K562 (cell line): ENCODE data around the gene SLC22A6. TPM values are rescaled to one million over a fixed set of nuclear protein-coding genes. Genes with fewer than 3 reads are reported as not detected.

Source experiments
- ATAC-seq: fragments of 200-7000 bp; cut with Tn5 transposase; 3 replicates; pipeline ENCODE4 v1.9.1; 2020; ENCODE audit warnings: moderate library complexity
- BruUV-seq: library from RNA; stranded (reverse); fragments of 400-500 nt; replicated peaks from 2 replicates; lab custom pipeline; 2021; lab: Mats Ljungman, UMichigan
- CTCF ChIA-PET: fragments of 300-600 bp; formaldehyde crosslinking; extraction: SDS; loops from one replicate; lab custom pipeline; 2021; ENCODE audit warnings: low intra/inter-chr PET ratio; lab: Yijun Ruan, JAX
- POLR2A ChIA-PET: fragments of 300-600, 350-650 bp; sonication (Branson Sonifier 250); formaldehyde crosslinking; extraction: SDS; loops from one replicate; lab custom pipeline; 2021; ENCODE audit warnings: antibody characterized with exemption, inconsistent platforms; lab: Yijun Ruan, JAX
- DNase-seq, 4 experiments: peaks; one replicate each; pipeline versions ENCODE4 v3.0.0 to v3.0.0-alpha.2; 2011 to 2018; ENCODE audit warnings: low spot score in 3 of 4, mixed read lengths in 3 of 4; ENCODE audit errors: extremely low read depth in 1 of 4
- FAIRE-seq: peaks from 2 replicates; lab custom pipeline; 2011; peaks lifted over from hg19 to GRCh38; lab: Jason Lieb, UNC
- H2AFZ ChIP-seq: 2 replicates; pipeline ENCODE4 v1.6.0; 2011; ENCODE audit warnings: low read depth, low read length, control low read depth, inconsistent platforms
- H3K27ac ChIP-seq: fragments of 200-600 bp; 3 replicates; pipeline ENCODE4 v1.8.0; 2011; ENCODE audit warnings: low read depth, mild to moderate bottlenecking, control low read depth, inconsistent platforms, low read length, moderate library complexity, mixed read lengths; ENCODE audit errors: extremely low read depth
- H3K27me3 ChIP-seq, 2 experiments: fragments of 300-600 bp in 1 of 2; 2 replicates in 1 of 2; 3 replicates in 1 of 2; pipeline versions ENCODE4 v1.6.0 to v1.8.0; 2011; ENCODE audit warnings: inconsistent platforms in 2 of 2, low read length in 2 of 2, mild to moderate bottlenecking in 1 of 2, mixed read lengths in 1 of 2, moderate library complexity in 1 of 2; ENCODE audit not compliant: control insufficient read depth in 2 of 2, insufficient read depth in 2 of 2
- H3K36me3 ChIP-seq: fragments of 300-600 bp; 3 replicates; pipeline ENCODE4 v1.8.0; 2011; ENCODE audit warnings: mild to moderate bottlenecking, low read length, inconsistent platforms; ENCODE audit not compliant: control insufficient read depth, insufficient read depth
- H3K4me1 ChIP-seq, 2 experiments: fragments of 200-600 bp in 1 of 2; replicated peaks in 1 of 2; 2 replicates in 1 of 2; 3 replicates in 1 of 2; pipeline versions ENCODE4 v1.5.1 to v1.8.0; 2011; ENCODE audit warnings: inconsistent platforms in 2 of 2, low read length in 2 of 2, mild to moderate bottlenecking in 1 of 2, mixed read lengths in 1 of 2, moderate library complexity in 1 of 2; ENCODE audit not compliant: control insufficient read depth in 2 of 2, insufficient read depth in 2 of 2
- H3K4me2 ChIP-seq: 2 replicates; pipeline ENCODE4 v1.6.1; 2011; ENCODE audit warnings: low read length, control low read depth, inconsistent platforms, mixed read lengths; ENCODE audit not compliant: insufficient read depth
- H3K4me3 ChIP-seq: fragments of 200-600 bp; sonication (generic), shearing (Covaris generic); 2 replicates; pipeline ENCODE4 v1.5.1; 2016; ENCODE audit warnings: control low read depth, inconsistent platforms
- H3K79me2 ChIP-seq: fragments of 200-600 bp; 3 replicates; pipeline ENCODE4 v1.8.0; 2011; ENCODE audit warnings: low read length, inconsistent platforms; ENCODE audit not compliant: control insufficient read depth, insufficient read depth
- H3K9ac ChIP-seq, 2 experiments: 2 replicates each; pipeline versions ENCODE4 v1.6.0 to v1.6.1; 2011; ENCODE audit warnings: low read depth in 2 of 2, low read length in 2 of 2, control low read depth in 1 of 2, inconsistent platforms in 1 of 2, mild to moderate bottlenecking in 1 of 2, mixed read lengths in 1 of 2; ENCODE audit not compliant: insufficient read depth in 1 of 2
- H3K9me1 ChIP-seq: one replicate; pipeline ENCODE4 v1.6.0; 2011; ENCODE audit warnings: inconsistent platforms, mild to moderate bottlenecking, low read length, moderate library complexity; ENCODE audit not compliant: control insufficient read depth, insufficient read depth
- H3K9me3 ChIP-seq: replicated peaks from 2 replicates; pipeline ENCODE4 v1.5.1; 2011; ENCODE audit warnings: low read depth, low read length, inconsistent platforms; ENCODE audit not compliant: control insufficient read depth, insufficient read depth
- H4K20me1 ChIP-seq: replicated peaks from 2 replicates; pipeline ENCODE4 v1.6.1; 2011; ENCODE audit warnings: low read length, inconsistent platforms, mixed read lengths; ENCODE audit not compliant: control insufficient read depth, insufficient read depth
- CBFB ChIP-seq: sonication (generic); formaldehyde crosslinking; IDR thresholded peaks from 2 replicates; pipeline ENCODE4 v1.4.0; 2020; ENCODE audit warnings: mild to moderate bottlenecking, missing genetic modification reagents
- GABPA ChIP-seq: fragments of 200-800 bp; sonication (Bioruptor generic); conservative IDR thresholded peaks from 2 replicates; pipeline ENCODE4 v1.6.1; 2016; ENCODE audit warnings: low read depth, missing genetic modification characterization, missing compliant biosample characterization
- GABPB1 ChIP-seq: sonication (generic); formaldehyde crosslinking; IDR thresholded peaks from 2 replicates; pipeline ENCODE4 v1.8.0; 2022; ENCODE audit warnings: mild to moderate bottlenecking, missing genetic modification reagents
- NFRKB ChIP-seq: fragments of 450-650 bp; IDR thresholded peaks from 2 replicates; pipeline ENCODE4 v1.6.1; 2016; ENCODE audit warnings: low read depth
- TAF15 ChIP-seq: fragments of 200-400 bp; formaldehyde crosslinking; IDR thresholded peaks from 2 replicates; pipeline ENCODE4 v1.6.1; 2017; ENCODE audit warnings: mild to moderate bottlenecking, low read depth, low read length, moderate library complexity
- ZBTB17 ChIP-seq: fragments of 450-650 bp; formaldehyde crosslinking; IDR thresholded peaks from 2 replicates; pipeline ENCODE4 v1.4.0; 2020; ENCODE audit warnings: mild to moderate bottlenecking
- ZNF23 ChIP-seq: fragments of 250-450 bp; sonication (Bioruptor Pico); IDR thresholded peaks from 2 replicates; pipeline ENCODE4 v1.4.0; 2020; ENCODE audit warnings: mild to moderate bottlenecking
- ZNF551 ChIP-seq: fragments of 250-450 bp; sonication (Bioruptor Pico); IDR thresholded peaks from 2 replicates; pipeline ENCODE4 v1.5.0; 2021; ENCODE audit warnings: mild to moderate bottlenecking, moderate library complexity
- ZNF76 ChIP-seq: fragments of 250-450 bp; sonication (Bioruptor Pico); IDR thresholded peaks from 2 replicates; pipeline ENCODE4 v1.4.0; 2020; ENCODE audit warnings: mild to moderate bottlenecking, moderate library complexity, borderline replicate concordance
- WGBS: fragments of 100-300 bp; shearing (Covaris generic); methylation state at CpG from one replicate; pipeline ENCODE4 v1.1.6; 2016; ENCODE audit warnings: low coverage, mixed read lengths; ENCODE audit not compliant: insufficient coverage; ENCODE audit errors: missing lambda C conversion rate; 5-methylcytosine and 5-hydroxymethylcytosine counted together
- in situ Hi-C: fragments of 300-500 bp; cut with MboI; formaldehyde crosslinking; loops from 4 replicates; pipeline ENCODE4 v1.15.0; 2018; ENCODE audit warnings: inconsistent platforms, mixed read lengths
- intact Hi-C: fragments of 100-400 bp; cut with micrococcal nuclease; formaldehyde crosslinking; loops from 2 replicates; pipeline ENCODE4 v1.14.2; 2022
- polyA plus RNA-seq, 8 experiments: library from polyadenylated mRNA; depleted of rRNA in 4 of 8; stranded (reverse) in 5 of 8; unstranded in 3 of 8; fragments of >200 nt; fragmentation: Nextera tagmentation in 2 of 8; fragmentation: Illumina TruSeq in 1 of 8; extraction: Ambion mirVana in 2 of 8; extraction: Trizol in 1 of 8; gene quantifications; 2 replicates each; pipeline versions ENCODE4 v1.2.1 to v1.2.3, GENCODE V29; 2011 to 2014; ENCODE audit warnings: inconsistent platforms in 1 of 8, missing spikeins in 1 of 8
- total RNA-seq, 7 experiments: library from RNA; depleted of rRNA in 6 of 7; stranded (reverse); fragments of >200 nt in 6 of 7; fragmentation: Illumina TruSeq in 2 of 7; extraction: Trizol in 2 of 7; gene quantifications; 2 replicates each; pipeline versions ENCODE4 v1.2.1 to v1.2.3, GENCODE V29; 2011 to 2021; ENCODE audit warnings: low replicate concordance in 1 of 7
- TF ChIP-seq, protein P1 (sequence below): fragments of 250-450 bp; sonication (Bioruptor Pico); IDR thresholded peaks from 2 replicates; pipeline ENCODE4 v1.5.1; 2021; ENCODE audit warnings: mild to moderate bottlenecking
- TF ChIP-seq, protein P2 (sequence below): sonication (generic); formaldehyde crosslinking; IDR thresholded peaks from 2 replicates; pipeline ENCODE4 v1.8.1; 2022; ENCODE audit warnings: missing genetic modification reagents

Gene SLC22A6
- total and polyA plus RNA-seq, 9 of the 15 experiments (the other 6 are each of a cell fraction or from before 2014, with no cell fraction given): not detected

DNA sequence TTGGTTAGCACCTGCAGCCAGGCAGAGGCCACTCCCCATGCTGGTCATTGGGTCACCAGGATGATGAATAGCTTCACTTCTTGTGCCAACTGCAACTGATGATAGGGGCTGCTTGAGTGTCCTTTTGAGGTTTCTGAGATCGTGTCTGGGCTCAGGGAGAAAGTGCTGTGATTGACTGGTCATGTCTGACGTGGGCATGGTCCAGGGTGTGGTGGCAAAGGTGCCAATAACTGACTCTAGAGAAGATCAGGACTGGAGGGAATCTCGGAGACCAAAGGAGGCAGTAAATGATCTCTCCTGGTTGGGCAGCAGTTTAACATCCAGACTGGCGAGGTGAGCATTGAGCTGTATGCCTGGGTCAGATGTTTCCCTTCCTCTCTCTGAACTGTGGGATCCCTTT lies 10.0 kb upstream of the SLC22A6 start:
- intact Hi-C loops: no loop called here
- H3K4me3 ChIP-seq: no peak overlapping the region
- no peaks in the 10 kb centered on the region for H3K9me3 ChIP-seq
- ChIA-PET CTCF (no interaction called here), POLR2A (interaction anchor here (0.8 kb wide), 1 partner anchor 13 kb away, joined by 3 read pairs; no protein-coding TSS in a partner anchor)
- H3K27ac ChIP-seq: no peak overlapping the region
- peaks cover 0 to 4% of the 10 kb centered on the region in 2 experiments; a peak in 1 of 5 replicates for H3K4me1 ChIP-seq
- H2AFZ ChIP-seq: no peak overlapping the region
- H4K20me1 ChIP-seq: no peaks in the 10 kb centered on the region
- no peaks in the 10 kb centered on the region for H3K36me3 ChIP-seq
- no peaks in the 10 kb centered on the region for H3K79me2 ChIP-seq
- BruUV-seq: no TSS peak
- no peaks in the 10 kb centered on the region for H3K9me1 ChIP-seq
- in situ Hi-C loops: no loop called here
- H3K4me2 ChIP-seq: no peak overlapping the region
- ATAC-seq: no peak
- H3K27me3 ChIP-seq: peaks cover 17 to 74% of the 10 kb centered on the region in 2 experiments; a peak in 4 of 5 replicates
- 0% methylated on average over 4 of the region's 4 CpGs for WGBS
- TF ChIP-seq GABPB1 (CRISPR knock-in tag) (no peak), TAF15 (no peak), ZNF23 (CRISPR knock-in tag) (peak; percentile 74), ZNF551 (CRISPR knock-in tag) (no peak), ZBTB17 (CRISPR knock-in tag) (peak; percentile 81)
- no peak for FAIRE-seq
- no peak for DNase-seq
- H3K9ac ChIP-seq: no peak overlapping the region

DNA sequence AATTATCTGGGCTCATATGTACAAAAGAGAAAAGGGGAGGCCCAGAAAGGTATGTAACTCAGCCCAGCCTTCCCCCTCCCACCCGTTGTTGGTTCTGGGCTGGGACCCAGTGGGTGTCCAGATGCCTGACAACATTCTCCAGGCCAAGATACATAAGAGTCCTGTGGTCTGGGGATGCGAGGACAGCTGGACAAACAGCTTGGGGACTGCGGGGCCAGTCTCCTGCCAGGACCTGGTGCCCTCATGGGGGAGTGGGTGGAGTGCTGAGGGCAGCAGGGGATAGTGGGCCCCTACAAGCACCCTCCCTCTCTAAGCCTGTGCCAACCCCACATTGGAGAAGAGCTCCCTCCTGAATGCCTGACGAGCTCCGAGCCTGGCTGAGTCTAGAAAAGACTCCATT lies 3.5 kb upstream of the SLC22A6 start:
- H3K4me2 ChIP-seq: no peak overlapping the region
- peaks cover 17 to 33% of the 10 kb centered on the region in 2 experiments for H3K27me3 ChIP-seq
- H3K27ac ChIP-seq: no peak overlapping the region
- ATAC-seq (no peak), DNase-seq (no peak), FAIRE-seq (no peak)
- H3K9me1 ChIP-seq: no peaks in the 10 kb centered on the region
- no peak overlapping the region for H3K9ac ChIP-seq
- WGBS: 0% methylated on average over 5 of the region's 5 CpGs
- ChIA-PET POLR2A (no interaction called here), CTCF (no interaction called here)
- intact Hi-C loops: no loop called here
- no peaks in the 10 kb centered on the region for H3K4me1 ChIP-seq
- no peaks in the 10 kb centered on the region for H3K36me3 ChIP-seq
- H4K20me1 ChIP-seq: 0 out of 2 replicates have a peak, but pooled peaks cover 5% of the 10 kb centered on the region
- no peak overlapping the region for H2AFZ ChIP-seq
- H3K79me2 ChIP-seq: no peaks in the 10 kb centered on the region
- H3K4me3 ChIP-seq: no peak overlapping the region
- no peaks in the 10 kb centered on the region for H3K9me3 ChIP-seq
- BruUV-seq: no TSS peak
- in situ Hi-C loops: no loop called here
- no peak for TF ChIP-seq GABPA
- TF ChIP-seq, protein P1, sequence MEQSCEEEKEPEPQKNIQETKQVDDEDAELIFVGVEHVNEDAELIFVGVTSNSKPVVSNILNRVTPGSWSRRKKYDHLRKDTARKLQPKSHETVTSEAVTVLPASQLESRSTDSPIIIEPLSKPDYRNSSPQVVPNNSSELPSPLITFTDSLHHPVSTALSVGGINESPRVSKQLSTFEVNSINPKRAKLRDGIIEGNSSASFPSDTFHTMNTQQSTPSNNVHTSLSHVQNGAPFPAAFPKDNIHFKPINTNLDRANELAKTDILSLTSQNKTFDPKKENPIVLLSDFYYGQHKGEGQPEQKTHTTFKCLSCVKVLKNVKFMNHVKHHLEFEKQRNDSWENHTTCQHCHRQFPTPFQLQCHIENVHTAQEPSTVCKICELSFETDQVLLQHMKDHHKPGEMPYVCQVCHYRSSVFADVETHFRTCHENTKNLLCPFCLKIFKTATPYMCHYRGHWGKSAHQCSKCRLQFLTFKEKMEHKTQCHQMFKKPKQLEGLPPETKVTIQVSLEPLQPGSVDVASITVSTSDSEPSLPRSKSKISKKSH (CRISPR knock-in tag): no peak
- TF ChIP-seq, protein P2, sequence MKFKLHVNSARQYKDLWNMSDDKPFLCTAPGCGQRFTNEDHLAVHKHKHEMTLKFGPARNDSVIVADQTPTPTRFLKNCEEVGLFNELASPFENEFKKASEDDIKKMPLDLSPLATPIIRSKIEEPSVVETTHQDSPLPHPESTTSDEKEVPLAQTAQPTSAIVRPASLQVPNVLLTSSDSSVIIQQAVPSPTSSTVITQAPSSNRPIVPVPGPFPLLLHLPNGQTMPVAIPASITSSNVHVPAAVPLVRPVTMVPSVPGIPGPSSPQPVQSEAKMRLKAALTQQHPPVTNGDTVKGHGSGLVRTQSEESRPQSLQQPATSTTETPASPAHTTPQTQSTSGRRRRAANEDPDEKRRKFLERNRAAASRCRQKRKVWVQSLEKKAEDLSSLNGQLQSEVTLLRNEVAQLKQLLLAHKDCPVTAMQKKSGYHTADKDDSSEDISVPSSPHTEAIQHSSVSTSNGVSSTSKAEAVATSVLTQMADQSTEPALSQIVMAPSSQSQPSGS (CRISPR knock-in tag): no peak
- TF ChIP-seq NFRKB: no peak
- no peak for TF ChIP-seq ZNF76
- no peak for TF ChIP-seq CBFB
